Measurements from ENCODE around the gene SIRT2. TPM values are rescaled to one million over a fixed set of nuclear protein-coding genes. Genes with fewer than 3 reads are reported as not detected.
"Not testable (repeated sequence)": the region's sequence is repeated elsewhere in the genome, so short reads cannot be mapped to it uniquely, and the experiment has no call there.

SIRT2 gene
- total RNA-seq, 4 donors from 2014 or later = 39.8 to 71.5 (median 52.7) TPM

GRCh38 chr19:38877781-38878574 is 21.4 kb downstream of the SIRT2 start, which contains the start of gene RINL:
RINL (minus strand) TSS chr19:38878275; CDS start chr19:38876742, 1,533 bp downstream.
- WGBS, 2 donors = 37 to 42% methylated on average over 11 of the region's 11 CpGs
- peak within 1 kb of the TSS; percentile 52 to 82 (median 71) for H3K27ac ChIP-seq
- peaks cover 0 to 31% (median 12%) of the 10 kb centered on the region in 3 donors for H3K4me1 ChIP-seq
- peaks cover 0 to 45% (median 8%) of the 10 kb centered on the region in 3 donors for H3K36me3 ChIP-seq
- intact Hi-C loops (cut with DNase I) = no loop called here
- no peaks in the 10 kb centered on the region for H3K27me3 ChIP-seq
- TF ChIP-seq POLR2A (IDR thresholded peaks at IDR 0.05) = peak in 1 of 4 donors; percentile 47
- no peak for TF ChIP-seq CTCF (IDR thresholded peaks at IDR 0.05)
- no peaks in the 10 kb centered on the region for H3K9me3 ChIP-seq
- H3K4me3 ChIP-seq = peak within 1 kb of the TSS in 2 of 4 donors; percentile 21 to 52
- no peak for DNase-seq

GRCh38 chr19:38875656-38876395 is 23.6 kb downstream of the SIRT2 start:
- intact Hi-C loops (cut with DNase I) = no loop called here
- H3K4me1 ChIP-seq = peaks cover 0 to 32% (median 12%) of the 10 kb centered on the region in 3 donors
- no peak overlapping the region for H3K4me3 ChIP-seq
- no peaks in the 10 kb centered on the region for H3K9me3 ChIP-seq
- TF ChIP-seq POLR2A (IDR thresholded peaks at IDR 0.05) (no peak), CTCF (IDR thresholded peaks at IDR 0.05) (no peak)
- no peak for DNase-seq
- H3K27ac ChIP-seq = no peak overlapping the region
- peaks cover 0 to 24% (median 3%) of the 10 kb centered on the region in 3 donors for H3K36me3 ChIP-seq
- no peaks in the 10 kb centered on the region for H3K27me3 ChIP-seq
- 85% methylated on average over 4 to 5 of the region's 6 CpGs for WGBS, 2 donors

GRCh38 chr19:38873400-38873799 is 26.0 kb downstream of the SIRT2 start:
- H3K27ac ChIP-seq = peak overlapping the region in 1 of 4 donors; percentile 47
- WGBS, 2 donors = 48 to 53% methylated on average over 8 to 10 of the region's 10 CpGs
- H3K4me1 ChIP-seq = peaks cover 13 to 47% (median 28%) of the 10 kb centered on the region in 3 donors
- intact Hi-C loops (cut with DNase I); H3K27me3 ChIP-seq; H3K9me3 ChIP-seq; H3K4me3 ChIP-seq; H3K36me3 ChIP-seq; DNase-seq: not testable (repeated sequence)

GRCh38 chr19:38870612-38871011 is 28.8 kb downstream of the SIRT2 start:
- no peak for DNase-seq
- Histone ChIP-seq H3K4me1 (peaks cover 13 to 48% (median 19%) of the 10 kb centered on the region in 3 donors), H3K4me3 (peak overlapping the region in 1 of 4 donors; percentile 65), H3K27ac (peak overlapping the region in 2 of 4 donors; percentile 37 to 45), H3K27me3 (no peaks in the 10 kb centered on the region), H3K9me3 (no peaks in the 10 kb centered on the region), H3K36me3 (no peaks in the 10 kb centered on the region)
- 90 to 100% methylated on average over 3 to 7 of the region's 19 CpGs for WGBS, 2 donors
- intact Hi-C loops (cut with DNase I) = no loop called here
- TF ChIP-seq CTCF (IDR thresholded peaks at IDR 0.05) (no peak), POLR2A (IDR thresholded peaks at IDR 0.05) (no peak)

- Histone ChIP-seq H3K9me3 (no peaks in the 10 kb centered on the region), H3K36me3 (no peaks in the 10 kb centered on the region), H3K4me1 (peaks cover 13 to 54% (median 23%) of the 10 kb centered on the region in 3 donors), H3K27ac (peak overlapping the region; percentile 37 to 67 (median 56)), H3K27me3 (no peaks in the 10 kb centered on the region), H3K4me3 (peak overlapping the region; percentile 30 to 65 (median 52))
- 46 to 51% methylated on average over 12 to 16 of the region's 62 CpGs for WGBS, 2 donors
- DNase-seq = peak; percentile 37
- TF ChIP-seq POLR2A (IDR thresholded peaks at IDR 0.05) (no peak), CTCF (IDR thresholded peaks at IDR 0.05) (peak; percentile 88 to 97 (median 92))
- intact Hi-C loops (cut with DNase I) = no loop called here
Measured at GRCh38 chr19:38869836-38870607, 29.4 kb downstream of the SIRT2 start.
